HG03520 (cell line): ENCODE results near the gene KDM4C.
A peak's percentile ranks its signal among the peaks of the same experiment; 100 is the strongest.
"Not testable (repeated sequence)": the region's sequence is repeated elsewhere in the genome, so short reads cannot be mapped to it uniquely, and the experiment has no call there.

ENCODE experiments used
- ATAC-seq: cut with Tn5 transposase; IDR thresholded peaks from one replicate; pipeline ENCODE4 v1.9.1; 2021; ENCODE audit warnings: mild to moderate bottlenecking, moderate library complexity; ENCODE audit not compliant: unreplicated experiment

KDM4C gene

GRCh38 chr9:6802926-6803325, 45.2 kb downstream of the KDM4C start:
- no peak for ATAC-seq

- ATAC-seq, result no peak
Observed at GRCh38 chr9:6805532-6805931, 47.8 kb downstream of the KDM4C start.

DNA sequence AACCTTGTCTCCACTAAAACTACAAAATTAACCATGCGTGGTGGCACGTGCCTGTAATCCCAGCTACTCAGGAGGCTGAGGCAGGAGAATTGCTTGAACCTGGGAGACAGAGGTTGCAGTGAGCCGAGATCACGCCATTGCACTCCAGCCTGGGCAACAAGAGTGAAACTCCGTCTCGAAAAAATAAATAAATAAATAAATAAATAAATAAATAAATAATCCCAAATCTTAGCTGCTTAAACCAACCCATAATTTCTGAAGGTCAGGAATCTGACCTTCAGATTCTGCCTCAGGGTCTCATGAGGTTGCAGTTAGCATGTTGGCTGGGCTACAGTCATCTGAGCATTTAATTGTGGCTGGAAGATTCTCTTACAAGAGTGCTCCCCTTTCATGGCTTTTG, 48.5 kb downstream of the KDM4C start:
- ATAC-seq, result not testable (repeated sequence)

DNA sequence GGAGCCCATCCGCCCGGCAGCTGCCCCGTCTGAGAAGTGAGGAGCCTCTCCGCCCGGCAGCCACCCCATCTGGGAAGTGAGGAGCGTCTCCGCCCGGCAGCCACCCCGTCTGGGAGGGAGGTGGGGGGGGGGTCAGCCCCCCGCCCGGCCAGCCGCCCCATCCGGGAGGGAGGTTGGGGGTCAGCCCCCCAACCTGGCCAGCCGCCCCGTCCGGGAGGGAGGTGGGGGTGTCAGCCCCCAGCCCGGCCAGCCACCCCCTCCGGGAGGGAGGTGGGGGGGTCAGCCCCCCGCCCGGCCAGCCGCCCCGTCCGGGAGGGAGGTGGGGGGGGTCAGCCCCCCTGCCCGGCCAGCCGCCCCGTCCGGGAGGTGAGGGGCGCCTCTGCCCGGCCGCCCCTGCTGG, 49.9 kb downstream of the KDM4C start:
- ATAC-seq, result not testable (repeated sequence)

- ATAC-seq, result no peak
Observed at GRCh38 chr9:6811436-6811835, 53.7 kb downstream of the KDM4C start.

DNA sequence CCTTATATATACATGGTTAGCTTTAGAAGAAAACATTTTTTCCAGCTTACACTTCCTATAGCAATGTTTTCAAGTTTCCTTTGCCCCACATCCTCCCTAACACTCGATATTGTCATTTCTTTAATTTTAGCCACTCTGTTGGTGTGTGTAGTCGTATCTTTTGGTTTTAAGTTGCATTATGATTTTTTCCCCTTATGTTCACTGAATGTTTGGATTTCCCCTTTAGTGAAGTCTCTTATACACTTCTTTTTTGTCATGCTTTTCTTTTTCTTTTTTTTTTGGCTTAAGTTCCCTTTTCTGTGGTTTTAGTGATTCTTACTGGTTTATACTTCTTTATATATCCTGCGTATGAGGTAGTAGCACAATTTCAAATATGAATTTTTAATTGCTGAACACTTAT, 58.8 kb downstream of the KDM4C start:
- no peak for ATAC-seq

GRCh38 chr9:6818292-6818922, 60.6 kb downstream of the KDM4C start:
- no peak for ATAC-seq

DNA sequence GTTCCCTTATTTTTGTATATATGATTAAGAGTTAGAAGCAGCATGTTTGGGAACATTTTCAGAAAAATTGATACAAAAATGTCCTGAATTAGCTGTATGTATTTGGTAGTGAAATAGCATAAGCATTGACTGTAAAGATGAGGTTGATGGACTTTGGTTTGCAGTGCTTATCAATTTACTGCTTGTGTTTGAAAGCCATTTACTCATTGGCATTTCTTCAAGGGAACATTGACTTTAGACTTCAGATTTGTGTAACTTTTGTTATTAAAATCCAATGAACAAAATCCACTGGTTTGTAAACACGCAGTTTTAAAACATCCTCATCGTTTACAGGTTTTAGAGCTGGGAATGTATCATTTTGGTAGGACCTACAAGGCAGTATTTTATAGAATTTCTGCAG, 61.3 kb downstream of the KDM4C start:
- no peak for ATAC-seq

DNA sequence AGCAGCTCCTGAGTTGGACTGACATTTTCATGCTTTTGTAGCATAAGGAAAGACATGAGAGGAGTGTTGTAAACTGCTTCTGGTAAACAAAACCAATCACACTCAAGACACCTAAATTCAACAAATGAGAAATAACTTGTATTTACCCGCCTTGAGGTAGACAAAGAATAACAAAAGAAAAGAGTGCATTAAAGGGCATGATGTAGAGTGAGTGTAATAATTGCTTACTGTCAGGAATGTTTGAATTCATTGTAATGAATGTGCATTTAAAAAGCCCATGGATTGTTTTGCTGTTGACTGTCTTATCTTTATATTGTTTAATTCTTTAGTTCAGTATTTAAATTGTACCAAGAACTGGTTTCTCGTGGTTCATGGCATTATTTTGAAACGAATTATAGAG, 61.8 kb downstream of the KDM4C start:
- no peak for ATAC-seq

DNA sequence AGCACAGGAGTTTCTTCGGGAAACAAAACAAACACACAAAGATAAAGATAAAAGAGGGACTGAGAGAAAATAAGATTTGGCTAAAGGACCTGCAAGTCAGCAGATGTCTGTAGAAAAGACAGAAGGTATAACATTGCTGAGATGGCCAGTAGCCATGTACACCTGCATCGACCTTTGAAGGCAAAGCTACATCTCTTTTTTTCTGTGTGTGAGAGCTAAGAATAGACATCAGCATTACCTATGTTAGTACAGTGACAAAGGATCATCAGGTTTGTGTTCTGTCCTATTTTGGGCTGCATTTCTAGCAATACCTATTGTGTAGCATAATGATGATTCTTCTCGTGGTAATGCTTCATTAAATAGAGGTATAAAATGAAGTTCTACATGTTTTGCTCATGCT, 64.9 kb downstream of the KDM4C start:
- no peak for ATAC-seq

GRCh38 chr9:6827439-6828145, 69.8 kb downstream of the KDM4C start:
- ATAC-seq, result peak; percentile 55

DNA sequence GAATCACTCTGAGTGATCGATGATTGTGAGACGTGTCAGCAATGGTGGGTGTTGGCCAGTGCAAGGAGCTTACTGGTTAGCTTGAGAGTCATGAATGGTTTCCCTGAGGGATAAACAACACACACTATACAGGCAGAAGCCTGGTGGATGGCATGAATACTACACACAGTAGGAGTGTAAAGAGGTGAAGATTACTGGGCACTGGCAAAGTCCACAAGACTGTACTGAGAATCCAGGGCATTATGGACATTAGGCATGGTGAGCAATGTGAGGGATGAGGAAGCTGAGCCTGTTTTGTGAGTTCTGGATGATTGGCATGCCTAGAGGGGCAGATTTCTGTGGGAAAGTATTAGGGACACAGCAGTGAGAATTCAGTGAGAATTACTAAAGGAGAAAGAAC, 71.3 kb downstream of the KDM4C start:
- no peak for ATAC-seq

DNA sequence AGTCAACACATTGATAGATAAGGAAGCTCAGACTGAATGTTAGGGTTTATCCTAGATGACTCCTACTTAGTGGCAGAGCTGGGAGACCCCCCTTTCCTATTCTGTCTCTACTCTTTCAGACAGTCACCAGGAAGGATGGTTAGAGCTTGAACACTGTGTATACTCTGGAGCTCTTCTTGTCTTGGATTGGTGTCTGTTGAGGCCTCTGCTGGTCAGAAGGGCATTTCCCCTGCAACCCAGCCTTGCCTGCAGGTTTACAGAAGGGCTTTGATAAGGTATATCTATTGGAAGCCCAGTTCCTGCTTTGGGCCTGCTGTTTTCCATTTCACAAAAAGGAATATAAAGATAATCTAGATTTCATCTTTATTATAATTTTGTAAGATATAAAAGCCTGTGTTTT, 71.8 kb downstream of the KDM4C start:
- no peak for ATAC-seq

DNA sequence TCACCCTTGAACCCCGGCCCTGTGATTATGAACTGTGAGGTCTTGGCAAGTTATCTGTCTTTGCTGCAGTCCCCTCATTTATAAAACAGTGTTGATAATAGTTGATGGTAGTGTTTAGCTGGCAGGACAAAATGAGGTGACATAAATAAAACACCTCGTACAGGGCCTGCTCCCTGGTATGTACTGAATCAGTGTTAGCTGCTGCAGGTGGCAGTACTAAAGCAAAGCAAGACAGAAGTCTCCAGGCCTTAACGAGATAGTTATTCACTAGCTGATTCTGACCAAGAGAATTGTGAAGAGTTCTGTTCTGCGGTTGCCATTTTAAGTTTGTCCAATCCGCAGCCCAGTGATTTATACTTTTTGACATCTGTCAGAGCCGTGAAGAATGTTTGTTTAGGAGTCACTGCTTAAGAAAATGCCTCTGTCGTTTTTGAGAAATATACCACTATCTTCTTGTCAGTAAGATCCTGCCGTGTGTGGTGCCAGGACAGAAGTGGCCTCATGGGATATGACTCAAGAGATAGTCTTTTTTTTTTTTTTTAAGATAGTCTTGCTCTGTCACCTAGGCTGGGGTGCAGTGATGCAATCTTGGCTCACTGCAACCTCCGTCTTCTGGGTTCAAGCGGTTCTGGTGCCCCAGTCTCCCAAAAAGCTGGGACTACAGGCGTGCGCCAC, 75.9 kb downstream of the KDM4C start:
- ATAC-seq, result no peak

GRCh38 chr9:6834306-6834705, 76.5 kb downstream of the KDM4C start:
- no peak for ATAC-seq

- no peak for ATAC-seq
Observed at GRCh38 chr9:6838158-6838557, 80.4 kb downstream of the KDM4C start.

GRCh38 chr9:6842584-6842947, 84.8 kb downstream of the KDM4C start:
- no peak for ATAC-seq

- no peak for ATAC-seq
Observed at GRCh38 chr9:6843742-6844141, 86.0 kb downstream of the KDM4C start.

DNA sequence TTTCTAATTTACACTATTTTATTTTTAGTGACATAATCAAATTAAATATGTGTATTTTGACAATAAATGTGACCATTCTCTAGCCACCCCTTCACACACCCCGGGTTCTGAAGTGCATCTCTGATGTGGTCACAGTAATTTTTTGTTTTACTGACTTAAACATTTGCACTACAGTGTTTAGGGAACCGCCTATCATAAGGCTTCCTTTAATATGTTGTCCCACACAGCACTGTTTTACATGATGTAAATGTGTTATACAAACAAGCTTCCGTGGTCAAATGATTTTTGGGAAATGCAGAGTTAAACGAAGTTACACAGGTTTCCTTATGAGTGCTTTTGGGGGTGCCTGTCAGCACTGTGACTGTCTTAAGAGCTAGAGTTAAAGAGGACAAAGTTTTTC, 86.5 kb downstream of the KDM4C start:
- ATAC-seq, result no peak

DNA sequence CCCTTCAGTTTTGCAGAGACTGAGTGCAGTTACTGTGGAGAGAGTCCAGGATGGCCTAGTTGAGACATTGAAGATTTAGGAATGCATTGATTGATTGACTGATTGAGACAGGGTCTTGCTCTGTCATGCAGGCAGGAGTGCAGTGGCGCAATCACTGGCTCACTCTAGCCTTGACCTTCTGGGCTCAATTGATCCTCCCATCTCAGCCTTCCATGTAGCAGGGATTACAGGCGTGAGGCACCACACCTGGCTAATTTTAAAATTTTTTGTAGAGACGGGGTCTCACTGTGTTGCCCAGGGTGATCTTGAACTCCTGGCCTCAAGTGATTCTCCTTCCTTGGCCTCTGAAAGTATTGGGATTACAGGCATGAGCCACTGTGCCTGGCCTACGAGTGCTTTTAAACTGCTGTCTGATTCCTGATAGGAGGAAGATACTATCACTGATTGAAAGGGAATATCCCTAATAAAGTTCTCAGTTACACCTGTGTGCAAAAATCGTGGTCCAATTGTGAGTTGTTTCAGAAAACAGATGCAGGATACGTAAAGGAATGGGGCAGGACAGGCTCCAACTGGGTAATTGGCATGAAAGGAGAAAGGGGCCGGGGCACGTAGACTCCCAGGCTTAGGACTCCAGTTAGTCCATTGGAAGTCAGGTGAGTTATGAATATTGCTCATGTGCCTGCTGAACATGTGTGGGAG, 87.5 kb downstream of the KDM4C start:
- ATAC-seq, result no peak

GRCh38 chr9:6845880-6846279, 88.1 kb downstream of the KDM4C start:
- no peak for ATAC-seq
